Embryonic facial prominence (tissue), 1 donor: ENCODE results near the gene IKBKE.
A peak's percentile ranks its signal among the peaks of the same experiment; 100 is the strongest.

Experiments used
- DNase-seq: peaks from one replicate; pipeline ENCODE4 v3.0.0-alpha.2; 2016; ENCODE audit errors: extremely low spot score

The IKBKE gene

DNA sequence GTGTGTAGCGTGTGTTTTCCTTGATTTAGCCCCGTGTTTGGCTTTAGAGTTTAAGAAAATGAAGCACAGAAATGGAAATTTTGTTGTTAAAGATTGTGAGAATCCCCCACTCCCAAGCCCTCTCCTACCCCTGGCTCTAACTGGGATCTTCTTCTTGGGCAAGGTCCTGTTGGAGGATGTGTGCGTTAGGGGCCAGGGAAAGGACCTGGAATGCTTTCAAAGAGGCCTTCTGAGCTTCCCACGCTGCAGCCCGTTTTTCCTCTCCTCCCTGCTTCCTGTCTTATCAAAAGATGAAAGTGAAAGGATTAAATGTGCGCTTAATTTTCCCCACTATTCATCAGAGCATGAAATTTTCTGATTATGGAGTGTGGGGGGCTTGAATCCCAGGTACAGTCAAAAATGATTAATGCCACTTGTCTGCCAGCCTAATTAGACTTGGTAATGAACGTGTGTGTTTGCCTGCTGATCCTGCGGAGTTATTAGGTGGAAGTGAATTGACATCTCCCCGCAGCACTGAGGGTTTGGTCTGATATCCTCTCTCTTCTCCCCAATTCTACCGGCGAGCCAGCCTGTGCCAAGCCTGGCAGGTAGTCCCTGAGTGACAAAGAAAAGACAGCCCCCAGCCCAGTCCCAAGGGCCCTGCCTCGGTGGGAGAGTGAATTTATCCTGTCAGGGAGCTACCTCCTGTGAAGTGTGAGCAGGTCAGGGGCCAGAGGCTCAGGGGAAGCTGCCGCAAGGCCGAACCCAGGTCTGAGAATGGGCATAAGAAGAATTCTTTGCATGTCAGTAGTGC, 42.0 kb downstream of the IKBKE start:
- DNase-seq = no peak

DNA sequence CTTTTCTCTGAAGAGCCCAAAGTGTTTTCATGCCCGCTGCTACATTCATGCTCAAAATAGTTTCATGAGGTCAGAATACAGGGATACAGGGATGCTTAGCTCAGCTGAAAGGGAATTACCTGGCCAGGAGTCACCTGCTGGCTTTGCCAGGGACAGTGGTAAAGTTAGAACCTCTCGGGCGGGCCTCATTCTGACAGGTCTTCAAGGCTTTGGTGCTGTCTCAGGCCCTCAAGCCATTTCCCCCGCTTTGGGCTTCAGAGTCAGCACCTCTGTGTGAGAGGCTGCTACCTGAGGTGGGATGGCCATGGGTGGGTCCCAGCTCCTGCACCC, 42.5 kb downstream of the IKBKE start:
- DNase-seq = no peak

DNA sequence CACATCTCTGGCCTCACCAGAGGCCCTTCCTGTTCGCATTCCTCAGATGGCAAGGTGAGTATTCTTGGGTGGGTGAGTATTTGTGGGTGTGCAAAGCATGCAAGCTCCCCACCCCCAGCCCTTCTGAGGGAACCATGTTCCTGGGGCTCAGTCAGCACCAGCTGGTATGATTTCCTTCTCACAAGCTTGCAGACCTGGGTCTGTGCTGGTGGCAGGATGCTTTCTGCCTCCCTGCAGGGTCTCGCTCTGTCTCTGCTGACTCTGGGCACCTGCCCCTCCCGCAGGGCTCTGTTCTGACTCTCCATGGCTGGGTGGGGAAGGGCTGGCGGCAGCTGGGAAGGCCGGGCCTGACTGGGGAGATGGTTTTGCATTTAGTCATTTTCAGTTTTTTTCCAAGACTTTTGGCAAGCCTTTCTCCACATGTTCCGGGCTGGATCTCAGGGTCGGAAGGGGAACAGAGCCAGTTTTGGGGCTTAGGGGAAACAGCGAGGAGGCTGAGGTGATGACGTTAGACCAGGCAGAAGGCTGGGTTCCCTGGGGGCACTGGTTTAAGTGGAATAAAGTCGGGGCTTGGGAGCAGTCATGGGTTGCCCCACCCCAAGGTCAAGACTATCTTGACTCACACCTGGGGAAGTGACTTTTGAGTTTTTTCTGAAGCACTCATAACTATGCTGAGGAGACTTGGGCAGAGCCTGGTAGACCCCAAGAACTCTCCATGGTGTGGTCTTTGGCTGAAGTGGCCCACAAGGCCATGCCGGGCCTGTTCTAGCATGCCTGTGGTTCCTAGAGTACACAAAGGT, 43.2 kb downstream of the IKBKE start:
- peak; percentile 39 for DNase-seq

DNA sequence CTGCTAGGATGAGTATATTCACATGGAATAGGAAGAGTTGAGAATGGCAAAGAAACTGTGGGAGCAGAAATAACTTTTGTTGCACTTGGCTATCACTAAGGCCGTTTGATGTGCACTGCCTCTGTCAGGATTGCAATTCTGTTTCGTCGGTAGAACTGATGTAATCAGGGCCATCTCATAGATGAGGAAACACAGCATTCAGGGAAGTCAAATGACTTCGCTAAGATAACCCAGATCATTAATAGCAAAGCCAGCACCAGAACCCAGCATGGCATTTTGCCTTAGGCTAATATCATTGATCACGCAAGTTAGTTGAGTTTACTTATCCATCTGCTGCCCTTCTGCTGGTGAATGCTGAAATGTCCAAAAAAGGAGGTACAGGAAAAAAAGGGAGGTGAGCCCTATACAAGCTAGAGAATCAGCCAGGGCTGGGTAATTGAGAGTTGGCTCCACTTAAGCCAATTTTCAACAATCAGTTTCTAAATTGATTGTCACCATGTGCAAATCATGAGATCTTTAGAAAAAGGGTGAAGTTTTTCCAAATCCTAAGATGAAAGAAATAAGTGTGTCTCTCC, 44.6 kb downstream of the IKBKE start:
- no peak for DNase-seq

DNA sequence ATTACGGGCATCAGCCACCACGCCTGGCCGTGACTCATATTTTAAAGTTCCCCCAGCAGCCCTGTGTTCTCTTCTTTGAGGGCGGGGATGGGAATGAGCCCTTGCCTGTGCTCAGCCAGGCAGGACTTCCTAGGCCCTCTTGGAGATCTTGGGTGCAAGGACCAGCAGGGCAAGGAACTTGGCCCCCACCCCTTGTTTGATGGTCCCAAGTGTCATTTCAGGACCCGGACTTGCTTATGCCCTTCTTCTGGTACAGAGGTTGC, 46.4 kb downstream of the IKBKE start:
- DNase-seq = no peak

DNA sequence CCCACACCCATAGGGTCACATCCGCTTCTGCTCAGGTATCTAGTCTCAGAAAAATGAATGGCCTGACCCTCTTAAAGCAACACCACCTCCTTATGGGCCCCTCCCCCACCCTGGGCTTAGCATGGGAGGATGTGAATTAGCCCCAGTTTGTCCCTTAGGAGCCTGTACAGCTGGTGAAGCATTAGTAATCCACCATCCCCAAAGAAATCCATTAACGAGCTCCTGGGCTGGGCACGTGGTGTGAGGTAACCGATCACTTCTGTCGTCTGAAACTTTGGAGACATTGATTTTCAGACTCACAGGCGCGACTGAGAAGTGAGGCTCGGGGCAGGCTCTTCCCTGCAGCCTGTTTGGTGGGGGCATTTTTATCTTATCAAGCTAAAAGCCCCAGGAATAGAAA, 47.5 kb downstream of the IKBKE start:
- no peak for DNase-seq

DNA sequence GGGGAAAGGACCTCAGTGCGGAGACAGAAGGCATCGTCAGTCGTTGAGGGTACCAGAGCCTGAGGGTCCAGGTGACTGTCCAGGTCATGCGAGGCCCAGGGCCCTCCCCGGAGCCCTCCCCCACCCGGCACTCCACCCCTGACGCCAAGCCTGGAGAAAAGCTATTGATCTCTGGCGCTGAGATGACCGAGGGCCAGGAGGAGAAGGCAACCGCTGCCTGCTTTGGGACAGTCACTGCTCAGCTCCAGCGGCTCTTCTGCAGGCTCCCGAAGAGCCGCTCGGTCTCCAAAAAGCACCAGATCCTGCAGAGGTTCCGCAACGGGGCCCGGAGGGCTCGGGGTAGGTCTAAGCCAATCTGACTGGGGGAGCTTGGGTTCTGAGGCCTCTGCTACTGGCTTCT, 47.9 kb downstream of the IKBKE start:
- DNase-seq = no peak

DNA sequence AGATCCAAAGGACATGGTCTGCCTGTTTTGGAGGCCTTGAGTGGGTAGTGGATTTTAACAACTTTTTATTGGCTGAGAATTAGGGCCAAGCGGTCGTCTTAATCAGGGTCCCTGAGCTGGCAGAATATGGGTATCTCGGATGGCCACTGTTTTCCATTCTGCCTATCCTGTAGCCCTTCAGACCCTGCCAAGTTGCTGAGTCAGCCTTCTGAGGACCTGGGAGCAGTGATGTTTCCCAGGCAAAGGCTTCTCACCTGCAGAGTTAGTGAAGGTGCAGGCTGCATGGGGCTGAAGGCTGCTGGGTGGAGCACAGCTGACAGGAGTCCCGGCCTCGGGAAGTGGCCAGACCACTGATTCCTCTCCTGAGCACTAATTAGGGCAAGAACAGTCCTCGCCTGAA, 48.5 kb downstream of the IKBKE start:
- no peak for DNase-seq

DNA sequence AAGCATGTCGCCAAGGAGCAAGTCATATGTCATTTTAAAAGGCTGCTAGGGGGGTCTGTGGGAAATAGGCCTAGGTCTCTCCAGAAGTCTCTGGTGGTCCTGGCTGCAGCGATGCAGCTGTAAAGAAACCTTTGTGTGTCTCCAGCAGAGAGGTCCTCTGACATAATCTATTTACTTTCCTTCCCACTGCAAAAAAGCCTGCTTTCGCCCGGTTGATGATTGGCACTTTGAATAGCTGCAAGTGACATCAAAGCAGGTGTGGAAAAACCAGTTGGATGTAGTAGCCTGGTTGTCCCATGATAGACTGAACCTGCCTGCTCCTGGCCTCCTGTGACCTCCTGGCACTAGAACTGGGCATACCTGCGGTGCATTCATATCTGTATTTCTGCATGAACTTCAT, 50.9 kb downstream of the IKBKE start:
- no peak for DNase-seq

DNA sequence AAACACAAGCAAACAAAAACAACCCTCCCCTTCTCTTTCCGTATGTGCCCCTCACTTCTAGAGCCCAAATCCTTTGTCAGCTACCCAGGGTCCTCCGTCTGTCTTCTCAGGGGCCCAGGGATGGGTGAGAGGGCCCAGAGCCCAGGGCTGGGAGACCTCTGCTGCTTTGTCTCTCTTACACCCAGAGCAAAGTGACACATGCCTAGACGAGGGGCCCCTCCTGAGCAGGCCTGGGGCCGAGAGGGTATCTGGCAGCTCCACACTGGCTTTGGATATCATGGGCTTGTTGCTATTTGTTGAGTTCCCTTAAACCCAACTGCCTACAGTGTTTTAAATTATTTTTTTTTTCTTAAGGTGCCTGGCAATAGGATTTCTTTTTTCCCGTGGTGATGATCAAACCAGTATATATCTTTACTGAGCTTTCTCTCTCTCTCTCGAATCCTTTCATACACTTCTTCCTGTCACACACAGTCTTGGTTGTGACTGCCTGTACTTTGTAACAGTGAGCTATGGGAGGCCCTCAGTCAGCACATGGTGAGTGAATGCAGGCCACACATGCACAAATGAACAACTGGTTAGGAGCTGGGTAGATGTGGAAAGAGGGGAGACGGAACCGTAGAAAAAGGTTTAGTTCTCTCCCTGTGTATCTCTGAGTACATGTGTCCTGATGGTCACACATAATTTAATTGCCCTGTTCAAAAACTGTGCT, 51.6 kb downstream of the IKBKE start:
- no peak for DNase-seq

DNA sequence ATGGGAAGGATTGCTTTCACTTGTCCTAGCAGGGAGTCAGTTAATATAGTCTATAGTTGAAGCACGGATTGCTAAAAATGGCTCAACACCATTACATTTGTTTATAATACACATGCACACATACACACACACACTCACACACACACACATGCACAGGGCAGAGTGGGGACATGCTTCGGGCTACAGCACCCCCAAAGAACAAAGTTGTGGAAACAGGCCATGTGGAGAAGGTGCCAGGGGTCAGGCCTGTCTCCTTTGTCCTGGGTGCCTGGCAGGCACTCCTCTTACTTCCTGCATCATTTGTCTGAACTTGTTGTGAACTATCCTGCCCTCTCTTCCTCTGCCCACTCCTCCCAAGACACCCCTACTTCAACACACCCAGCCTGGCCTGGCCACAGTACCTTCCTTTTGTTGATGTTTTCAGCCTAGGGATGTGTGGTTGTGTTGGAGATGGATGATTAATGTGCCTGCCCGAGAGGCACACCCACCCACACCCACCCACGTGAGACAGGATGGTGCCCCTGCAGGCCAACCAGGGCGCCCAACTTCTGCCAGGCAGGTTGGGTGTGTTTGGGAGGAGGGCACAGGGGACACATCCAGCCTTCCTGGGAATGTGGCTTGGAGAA, 54.6 kb downstream of the IKBKE start:
- DNase-seq = no peak

DNA sequence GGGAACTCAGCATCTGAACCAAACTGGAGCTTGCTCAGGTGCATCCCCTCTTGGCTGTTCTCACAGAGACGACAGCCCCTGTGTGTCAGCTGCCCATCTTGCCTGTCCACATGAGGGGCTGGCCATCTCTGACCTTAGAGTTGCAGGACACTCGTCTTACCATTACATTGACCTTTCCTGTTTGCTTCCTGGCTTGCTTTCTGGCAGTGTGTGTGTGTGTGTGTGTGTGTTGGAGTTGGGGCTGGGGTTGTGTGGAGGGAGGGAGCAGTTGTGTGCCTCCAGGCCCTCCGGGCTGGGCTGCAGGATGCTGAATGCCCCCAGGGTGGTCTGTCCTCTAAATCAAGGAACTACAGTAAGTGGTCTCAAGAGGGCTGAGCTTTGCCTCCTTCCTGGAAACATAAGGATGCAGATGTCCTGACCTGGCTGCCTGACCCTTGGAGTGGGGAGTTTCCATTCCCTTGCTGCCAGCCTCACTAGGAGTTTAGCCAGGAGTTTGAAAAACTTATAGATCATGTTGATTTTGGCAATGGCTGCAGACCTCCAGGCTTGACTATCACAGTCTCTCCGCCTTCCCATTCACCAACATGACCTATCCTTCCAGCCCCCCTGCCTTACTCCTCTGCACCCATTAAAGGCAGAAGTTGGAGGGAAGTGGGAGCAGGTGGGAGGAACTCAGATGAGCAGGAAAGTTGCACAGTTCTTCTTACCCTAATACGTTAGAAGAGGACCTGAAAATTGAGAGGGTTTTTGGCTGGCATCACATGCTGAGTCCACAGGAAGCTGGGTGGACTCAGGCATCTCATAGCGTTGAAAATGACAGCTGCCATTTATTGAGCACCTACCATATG, 56.0 kb downstream of the IKBKE start:
- no peak for DNase-seq

DNA sequence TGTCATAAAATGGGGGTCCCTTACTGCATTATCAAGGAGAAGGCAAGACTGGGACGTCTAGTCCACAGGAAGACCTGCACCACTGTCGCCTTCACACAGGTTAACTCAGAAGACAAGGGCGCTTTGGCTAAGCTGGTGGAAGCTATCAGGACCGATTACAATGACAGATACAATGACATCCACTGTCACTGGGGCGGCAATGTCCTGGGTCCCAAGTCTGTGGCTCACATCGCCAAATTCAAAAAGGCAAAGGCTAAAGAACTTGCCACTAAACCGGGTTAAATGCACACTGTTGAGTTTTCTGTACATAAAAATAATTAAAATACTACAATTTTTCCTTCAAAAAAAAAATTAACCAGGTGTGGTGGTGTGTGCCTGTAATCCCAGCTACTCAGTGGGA, 59.1 kb downstream of the IKBKE start:
- DNase-seq = no peak

DNA sequence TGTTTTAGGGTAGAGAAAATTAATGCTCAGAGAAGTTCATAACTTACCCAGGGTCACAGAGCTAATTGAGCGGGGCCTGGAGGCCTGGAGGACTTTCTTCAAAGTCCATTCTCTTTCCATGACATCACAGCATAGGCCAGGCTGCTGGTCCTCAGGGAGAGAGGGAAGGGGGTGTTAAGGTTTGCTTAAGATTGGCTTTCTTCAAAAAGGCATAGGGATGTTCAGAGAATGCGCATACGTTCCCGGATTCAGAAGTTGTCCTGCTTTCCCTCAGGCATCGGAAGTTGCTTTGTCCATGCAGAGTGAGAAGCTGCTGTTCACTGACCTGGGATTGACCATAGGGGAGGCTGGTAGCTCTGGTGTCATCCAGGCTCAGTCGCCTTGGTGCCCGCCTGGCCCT, 62.1 kb downstream of the IKBKE start:
- DNase-seq = no peak

DNA sequence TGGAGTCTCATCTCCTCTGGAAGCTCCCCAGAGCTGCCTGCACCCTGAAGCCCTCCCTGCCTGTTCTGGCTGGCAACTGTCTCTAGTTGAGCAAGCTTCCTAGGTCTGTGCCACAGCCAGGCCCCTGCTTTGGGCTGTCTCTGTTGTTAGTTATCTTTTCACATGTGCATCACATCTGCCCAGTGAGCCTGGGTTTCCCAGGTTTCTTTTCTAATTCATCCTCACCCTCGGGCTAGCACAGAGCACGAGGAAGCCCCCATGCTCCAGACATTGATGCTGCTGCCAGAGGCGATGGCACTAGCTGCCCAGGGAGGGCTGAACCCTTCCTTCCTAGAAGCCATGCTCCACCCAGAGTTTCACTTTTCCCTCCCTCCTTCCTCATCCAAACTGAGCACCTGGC, 64.3 kb downstream of the IKBKE start:
- no peak for DNase-seq

DNA sequence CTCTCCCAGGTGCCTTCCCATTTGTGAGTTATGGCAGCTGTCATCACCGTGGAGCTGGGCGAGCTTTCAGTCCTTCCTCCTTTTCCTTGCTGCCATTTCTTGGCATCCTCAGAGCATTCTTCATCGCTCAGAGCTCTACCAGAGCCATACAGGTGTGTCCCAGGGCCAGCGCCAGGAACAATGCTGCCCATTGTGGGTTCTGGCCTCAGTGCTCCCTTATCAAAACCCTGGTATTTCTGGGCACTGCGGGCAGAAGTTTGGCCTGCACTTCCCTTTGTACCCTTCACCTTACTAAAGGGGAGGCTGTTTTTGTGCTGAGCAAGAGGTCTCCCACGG, 65.5 kb downstream of the IKBKE start:
- no peak for DNase-seq

DNA sequence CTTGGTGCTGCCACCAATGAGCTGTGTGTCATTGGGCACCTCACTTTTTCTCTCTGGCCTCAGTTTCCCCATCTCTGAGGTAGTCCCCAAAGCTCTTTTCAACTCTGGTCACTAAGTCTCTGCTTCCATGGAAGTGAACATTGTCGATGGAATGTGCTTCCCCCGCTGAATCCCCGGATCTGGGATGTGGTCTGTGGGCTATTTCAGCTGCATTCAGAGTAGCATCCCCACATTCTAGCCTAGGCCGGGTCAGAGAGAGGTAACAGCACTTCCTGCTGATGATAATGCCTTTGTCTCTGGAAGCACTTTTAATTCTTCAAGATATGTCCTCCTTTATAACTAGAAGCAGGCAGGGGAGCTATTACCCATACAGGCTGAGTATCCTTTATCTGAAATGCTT, 66.9 kb downstream of the IKBKE start:
- DNase-seq = no peak

DNA sequence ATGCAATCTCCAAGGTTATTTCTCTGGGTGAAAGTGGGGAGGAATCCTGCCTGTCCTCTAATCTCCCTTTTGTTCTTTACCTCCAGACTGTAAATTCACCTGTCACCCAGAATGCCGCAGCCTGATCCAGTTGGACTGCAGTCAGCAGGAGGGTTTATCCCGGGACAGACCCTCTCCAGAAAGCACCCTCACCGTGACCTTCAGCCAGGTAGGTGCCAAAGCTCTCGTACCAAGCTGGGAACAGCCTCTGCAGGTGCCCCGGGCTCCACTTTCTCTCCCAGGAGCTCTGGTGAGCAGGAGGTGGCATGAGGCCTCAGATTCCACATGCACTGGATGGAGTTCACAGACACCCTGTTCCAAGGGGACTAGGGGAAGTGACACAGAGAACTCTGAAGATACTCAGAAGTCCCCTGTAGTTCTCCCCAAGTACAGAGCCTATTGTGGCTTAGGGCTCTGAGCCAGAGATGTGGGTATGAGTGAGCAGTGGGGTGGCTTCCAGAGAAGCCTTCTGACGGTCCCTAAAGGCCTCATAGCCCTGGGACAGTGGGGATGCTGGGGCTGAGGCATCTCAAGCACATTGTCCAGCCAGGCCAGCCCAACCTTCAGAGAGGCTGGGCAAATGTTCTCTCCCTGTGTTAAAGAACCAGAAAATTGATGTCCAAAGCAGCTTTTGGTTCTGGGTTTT, 68.0 kb downstream of the IKBKE start:
- DNase-seq = no peak

DNA sequence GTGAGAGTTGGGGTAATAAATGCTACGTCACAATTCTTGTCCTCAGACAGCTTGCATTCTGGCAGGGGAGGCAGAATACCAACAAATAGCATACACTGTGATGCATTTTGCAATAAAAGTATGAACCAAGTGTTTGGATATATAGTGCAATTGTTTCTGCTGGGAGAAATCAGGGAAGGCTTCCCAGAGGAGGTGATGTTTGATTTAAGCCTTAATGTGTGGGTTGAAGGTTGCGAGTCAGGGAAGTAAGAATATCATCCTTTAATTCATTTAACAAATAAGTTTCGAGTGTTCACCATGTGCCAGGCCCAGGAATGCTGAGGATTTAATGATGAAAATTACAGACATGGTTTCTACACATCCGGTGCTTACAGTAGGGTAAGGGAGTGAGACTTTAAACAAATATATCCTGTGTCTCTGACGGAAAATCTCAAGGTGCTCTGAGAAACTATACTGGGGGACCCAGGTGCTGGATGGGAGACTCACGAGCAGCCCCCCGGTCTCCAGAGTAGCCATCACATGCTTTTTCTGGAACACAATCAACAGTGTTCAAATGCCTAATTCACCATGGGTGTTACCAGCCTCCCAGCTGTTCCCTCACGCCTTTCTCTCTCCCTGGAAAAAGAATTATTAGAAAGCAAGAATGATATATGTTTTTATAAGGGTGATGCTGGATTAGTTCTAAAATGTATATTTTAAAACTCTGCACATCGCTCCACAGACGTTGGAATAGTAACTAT, 68.8 kb downstream of the IKBKE start:
- no peak for DNase-seq
